GM19099 (cell line): ENCODE measurements around the gene TEPSIN.

Experiments
- POLR2A ChIP-seq: IDR thresholded peaks from 3 replicates; pipeline ENCODE4 v1.6.1; 2011; ENCODE audit warnings: low read depth; ENCODE audit not compliant: insufficient read length; ENCODE audit errors: extremely low read depth

Gene TEPSIN

GRCh38 chr17:81228834-81229665 is 9.8 kb downstream of the TEPSIN start:
- TF ChIP-seq POLR2A: no peak

GRCh38 chr17:81228420-81228819 is 10.4 kb downstream of the TEPSIN start:
- no peak for TF ChIP-seq POLR2A

GRCh38 chr17:81223762-81224130 is 15.1 kb downstream of the TEPSIN start:
- no peak for TF ChIP-seq POLR2A

GRCh38 chr17:81222906-81223761 is 15.7 kb downstream of the TEPSIN start, which contains the start of gene CEP131:
Gene CEP131 (minus strand): TSS chr17:81222965. CDS start chr17:81220056, 2,909 bp downstream.
- TF ChIP-seq POLR2A: peak; percentile 60

- TF ChIP-seq POLR2A: no peak
These were observed 16.3 kb downstream of the TEPSIN start for GRCh38 chr17:81222620-81222905.

- TF ChIP-seq POLR2A: no peak
These were observed 16.8 kb downstream of the TEPSIN start for GRCh38 chr17:81221842-81222619.

GRCh38 chr17:81221371-81221841 is 17.4 kb downstream of the TEPSIN start:
- no peak for TF ChIP-seq POLR2A

GRCh38 chr17:81219476-81220180 is 19.2 kb downstream of the TEPSIN start:
- TF ChIP-seq POLR2A: no peak

- no peak for TF ChIP-seq POLR2A
These were observed 19.9 kb downstream of the TEPSIN start for GRCh38 chr17:81218991-81219390.

GRCh38 chr17:81218459-81218858 is 20.4 kb downstream of the TEPSIN start:
- TF ChIP-seq POLR2A: no peak

- no peak for TF ChIP-seq POLR2A
These were observed 21.4 kb downstream of the TEPSIN start for GRCh38 chr17:81217491-81217890.

- TF ChIP-seq POLR2A: no peak
These were observed 24.9 kb downstream of the TEPSIN start for GRCh38 chr17:81213978-81214377.

- no peak for TF ChIP-seq POLR2A
These were observed 26.5 kb downstream of the TEPSIN start for GRCh38 chr17:81212365-81212764.

- TF ChIP-seq POLR2A: no peak
These were observed 28.0 kb downstream of the TEPSIN start for GRCh38 chr17:81210868-81211267.
